Left cardiac atrium (tissue), 4 donors: ENCODE results near the gene GRID2. TPM values are rescaled to one million over a fixed set of nuclear protein-coding genes. Genes with fewer than 3 reads are reported as not detected.
"Not testable (repeated sequence)": the region's sequence is repeated elsewhere in the genome, so short reads cannot be mapped to it uniquely, and the experiment has no call there.

Experiments used
- ATAC-seq, 2 donors: fragments of 200-7000 bp; cut with Tn5 transposase; one replicate each; pipeline ENCODE4 v1.9.1; 2020; ENCODE audit warnings: mild to moderate bottlenecking in 2 of 2, moderate library complexity in 2 of 2
- DNase-seq: peaks from one replicate; pipeline ENCODE4 v3.0.0-alpha.2; 2020
- intact Hi-C, 2 donors: fragments of 100-400 bp; cut with DNase I; formaldehyde crosslinking; loops; one replicate each; pipeline versions ENCODE4 v1.14.1 to v1.15.1; 2022 to 2023
- total RNA-seq, 2 donors: library from RNA; stranded (reverse); fragmentation: NEBNext Ultra II Directional; extraction: Animal tissue kit (Norgen Biotek cat#: 25700); gene quantifications; one replicate each; pipeline ENCODE4 v1.2.1, GENCODE V29; 2021
- donor health status: DM: no; HTN: yes; CAD: no.
- donor health status: DM: no; HTN: yes; CAD: no; lungs with severe emphysema.
- donor health status: DM: yes; HTN: yes; CAD: no.
- donor health status: Dilated cardiomyopathy.

Gene GRID2
- total RNA-seq, 2 donors from 2014 or later: 0.42 to 1.1 TPM

- no peak for ATAC-seq
- DNase-seq: no peak
- intact Hi-C loops: no loop called here
Observed at GRCh38 chr4:93313197-93313596, 1009.4 kb downstream of the GRID2 start.

GRCh38 chr4:93317057-93317456, 1013.3 kb downstream of the GRID2 start:
- DNase-seq (no peak), ATAC-seq (no peak)
- intact Hi-C loops: no loop called here

GRCh38 chr4:93317561-93317960, 1013.8 kb downstream of the GRID2 start:
- no peak for ATAC-seq
- DNase-seq: no peak
- intact Hi-C loops: no loop called here

GRCh38 chr4:93319041-93319440, 1015.3 kb downstream of the GRID2 start:
- DNase-seq (no peak), ATAC-seq (no peak)
- intact Hi-C loops: no loop called here

GRCh38 chr4:93320356-93320755, 1016.6 kb downstream of the GRID2 start:
- intact Hi-C loops: no loop called here

GRCh38 chr4:93327346-93327745, 1023.6 kb downstream of the GRID2 start:
- DNase-seq (no peak), ATAC-seq (no peak)
- intact Hi-C loops: no loop called here

More at GRCh38 chr4:93320356-93320755, 1016.6 kb downstream of the GRID2 start:
- DNase-seq (no peak), ATAC-seq (no peak)

- intact Hi-C loops: no loop called here
- ATAC-seq: no peak
- no peak for DNase-seq
Observed at GRCh38 chr4:93334003-93334402, 1030.2 kb downstream of the GRID2 start.

- intact Hi-C loops: no loop called here
Observed at GRCh38 chr4:93337196-93337595, 1033.4 kb downstream of the GRID2 start.

GRCh38 chr4:93342738-93343137, 1039.0 kb downstream of the GRID2 start:
- intact Hi-C loops: no loop called here
- ATAC-seq (no peak), DNase-seq (no peak)

More at GRCh38 chr4:93337196-93337595, 1033.4 kb downstream of the GRID2 start:
- DNase-seq: no peak
- no peak for ATAC-seq

- ATAC-seq (no peak), DNase-seq (no peak)
Observed at GRCh38 chr4:93346840-93347239, 1043.1 kb downstream of the GRID2 start.

GRCh38 chr4:93348896-93349295, 1045.1 kb downstream of the GRID2 start:
- intact Hi-C loops: no loop called here
- no peak for DNase-seq
- no peak for ATAC-seq

More at GRCh38 chr4:93346840-93347239, 1043.1 kb downstream of the GRID2 start:
- intact Hi-C loops: no loop called here

GRCh38 chr4:93351846-93352245, 1048.1 kb downstream of the GRID2 start:
- intact Hi-C loops: no loop called here
- ATAC-seq: no peak
- no peak for DNase-seq

GRCh38 chr4:93355411-93355810, 1051.6 kb downstream of the GRID2 start:
- no peak for ATAC-seq
- DNase-seq: no peak
- intact Hi-C loops: no loop called here

- ATAC-seq (no peak), DNase-seq (no peak)
- intact Hi-C loops: no loop called here
Observed at GRCh38 chr4:93359586-93359985, 1055.8 kb downstream of the GRID2 start.

GRCh38 chr4:93366169-93366755, 1062.5 kb downstream of the GRID2 start:
- intact Hi-C loops, DNase-seq, ATAC-seq: not testable (repeated sequence)

GRCh38 chr4:93368968-93369367, 1065.2 kb downstream of the GRID2 start:
- DNase-seq (no peak), ATAC-seq (no peak)
- intact Hi-C loops: no loop called here

GRCh38 chr4:93370256-93370655, 1066.5 kb downstream of the GRID2 start:
- DNase-seq: no peak
- ATAC-seq: no peak
- intact Hi-C loops: no loop called here

GRCh38 chr4:93373893-93374860, 1070.4 kb downstream of the GRID2 start:
- ATAC-seq: no peak
- intact Hi-C loops: no loop called here

GRCh38 chr4:93384241-93384640, 1080.5 kb downstream of the GRID2 start:
- intact Hi-C loops: no loop called here
- DNase-seq: no peak
- ATAC-seq: no peak

More at GRCh38 chr4:93373893-93374860, 1070.4 kb downstream of the GRID2 start:
- DNase-seq: no peak

GRCh38 chr4:93384887-93385286, 1081.1 kb downstream of the GRID2 start:
- ATAC-seq: no peak
- intact Hi-C loops: no loop called here
- DNase-seq: no peak
